ENCODE data around the gene PRR33. TPM values are rescaled to one million over a fixed set of nuclear protein-coding genes. Genes with fewer than 3 reads are reported as not detected.

Gene PRR33
- total RNA-seq, 1 donor from 2014 or later: not detected

GRCh38 chr11:1924181-1924580 lies 32.5 kb upstream of the PRR33 start:
- intact Hi-C loops (cut with DNase I): no loop called here
- Histone ChIP-seq H3K4me1 (peaks cover 64% of the 10 kb centered on the region), H3K27ac (peak overlapping the region; percentile 35), H3K4me3 (no peak overlapping the region), H3K36me3 (no peaks in the 10 kb centered on the region), H3K27me3 (no peaks in the 10 kb centered on the region), H3K9me3 (no peaks in the 10 kb centered on the region)
- no peak for TF ChIP-seq POLR2A (IDR thresholded peaks at IDR 0.05)
- peak in 1 of 2 donors; percentile 32 for TF ChIP-seq POLR2AphosphoS5 (IDR thresholded peaks at IDR 0.05; ENCODE audit: insufficient read depth in 1 of 2, low read depth in 1 of 2)
- TF ChIP-seq CTCF (IDR thresholded peaks at IDR 0.05): no peak
- DNase-seq (ENCODE audit: extremely low spot score in 2 of 2): no peak

- H3K27ac ChIP-seq: peak overlapping the region; percentile 35
- intact Hi-C loops (cut with DNase I): no loop called here
Measured at GRCh38 chr11:1923201-1923956, 31.7 kb upstream of the PRR33 start.

GRCh38 chr11:1922481-1923081 lies 30.9 kb upstream of the PRR33 start:
- Histone ChIP-seq H3K4me1 (peaks cover 60% of the 10 kb centered on the region), H3K27me3 (no peaks in the 10 kb centered on the region), H3K36me3 (no peaks in the 10 kb centered on the region), H3K27ac (peak overlapping the region; percentile 53), H3K9me3 (no peaks in the 10 kb centered on the region), H3K4me3 (no peak overlapping the region)
- DNase-seq (ENCODE audit: extremely low spot score in 2 of 2): no peak
- intact Hi-C loops (cut with DNase I): no loop called here
- no peak for TF ChIP-seq CTCF (IDR thresholded peaks at IDR 0.05)
- no peak for TF ChIP-seq POLR2A (IDR thresholded peaks at IDR 0.05)
- TF ChIP-seq POLR2AphosphoS5 (IDR thresholded peaks at IDR 0.05; ENCODE audit: insufficient read depth in 1 of 2, low read depth in 1 of 2): no peak

More at GRCh38 chr11:1923201-1923956, 31.7 kb upstream of the PRR33 start:
- H3K27me3 ChIP-seq: no peaks in the 10 kb centered on the region
- no peaks in the 10 kb centered on the region for H3K36me3 ChIP-seq
- peaks cover 62% of the 10 kb centered on the region for H3K4me1 ChIP-seq
- H3K4me3 ChIP-seq: no peak overlapping the region
- TF ChIP-seq POLR2A (IDR thresholded peaks at IDR 0.05): no peak
- no peak for TF ChIP-seq CTCF (IDR thresholded peaks at IDR 0.05)
- no peak for TF ChIP-seq POLR2AphosphoS5 (IDR thresholded peaks at IDR 0.05; ENCODE audit: insufficient read depth in 1 of 2, low read depth in 1 of 2)
- no peak for DNase-seq (ENCODE audit: extremely low spot score in 2 of 2)
- no peaks in the 10 kb centered on the region for H3K9me3 ChIP-seq

- no peaks in the 10 kb centered on the region for H3K9me3 ChIP-seq
- H3K36me3 ChIP-seq: no peaks in the 10 kb centered on the region
- peaks cover 60% of the 10 kb centered on the region for H3K4me1 ChIP-seq
- peak overlapping the region; percentile 53 for H3K27ac ChIP-seq
- TF ChIP-seq CTCF (IDR thresholded peaks at IDR 0.05) (no peak), POLR2A (IDR thresholded peaks at IDR 0.05) (no peak), POLR2AphosphoS5 (IDR thresholded peaks at IDR 0.05; ENCODE audit: insufficient read depth in 1 of 2, low read depth in 1 of 2) (peak in 1 of 2 donors; percentile 21)
- intact Hi-C loops (cut with DNase I): no loop called here
- H3K4me3 ChIP-seq: no peak overlapping the region
- H3K27me3 ChIP-seq: no peaks in the 10 kb centered on the region
- no peak for DNase-seq (ENCODE audit: extremely low spot score in 2 of 2)
Measured at GRCh38 chr11:1921574-1922141, 30.0 kb upstream of the PRR33 start.
